HepG2 (cell line): ENCODE data around the gene SGCG. TPM values are rescaled to one million over a fixed set of nuclear protein-coding genes. Genes with fewer than 3 reads are reported as not detected.

Source experiments
- ATAC-seq: fragments of 200-7000 bp; cut with Tn5 transposase; 3 replicates; pipeline ENCODE4 v1.9.1; 2020; ENCODE audit warnings: mild to moderate bottlenecking, moderate library complexity
- BruUV-seq: library from RNA; stranded (reverse); fragments of 400-500 nt; replicated peaks from 2 replicates; lab custom pipeline; 2021; lab: Mats Ljungman, UMichigan
- CTCF ChIA-PET: fragments of 300-600 bp; formaldehyde crosslinking; extraction: SDS; loops from one replicate; lab custom pipeline; 2021; ENCODE audit warnings: low total read pairs, inconsistent platforms, low intra/inter-chr PET ratio; lab: Yijun Ruan, JAX
- POLR2A ChIA-PET: fragments of 350-600 bp; sonication (Branson Sonifier 250); formaldehyde crosslinking; loops from one replicate; lab custom pipeline; 2020; ENCODE audit warnings: antibody characterized with exemption, inconsistent platforms; lab: Yijun Ruan, JAX
- DNase-seq: peaks from one replicate; pipeline ENCODE4 v3.0.0-alpha.2; 2015; ENCODE audit warnings: low spot score
- FAIRE-seq: peaks from 3 replicates; lab custom pipeline; 2011; peaks lifted over from hg19 to GRCh38; lab: Jason Lieb, UNC
- H2AFZ ChIP-seq: one replicate; pipeline ENCODE4 v1.6.1; 2011; ENCODE audit warnings: low read length, inconsistent platforms
- H3K27ac ChIP-seq: fragments of 300-600 bp; 3 replicates; pipeline ENCODE4 v1.8.0; 2011; ENCODE audit warnings: mixed run types, mild to moderate bottlenecking, mixed read lengths, low read length, inconsistent platforms; ENCODE audit not compliant: insufficient read depth; ENCODE audit errors: extremely low read length
- H3K27me3 ChIP-seq, 2 experiments: fragments of 200-600 bp in 1 of 2; 2 replicates in 1 of 2; 3 replicates in 1 of 2; pipeline versions ENCODE4 v1.6.0 to v1.8.0; 2011; ENCODE audit warnings: low read length in 2 of 2, mild to moderate bottlenecking in 2 of 2, moderate library complexity in 2 of 2, inconsistent platforms in 1 of 2; ENCODE audit not compliant: insufficient read depth in 2 of 2, control insufficient read depth in 1 of 2
- H3K36me3 ChIP-seq, 2 experiments: fragments of 200-600 bp in 1 of 2; replicated peaks in 1 of 2; 2 replicates in 1 of 2; 3 replicates in 1 of 2; pipeline versions ENCODE4 v1.5.1 to v1.8.0; 2011; ENCODE audit warnings: low read length in 2 of 2, inconsistent platforms in 1 of 2; ENCODE audit not compliant: insufficient read depth in 2 of 2, control insufficient read depth in 1 of 2
- H3K4me1 ChIP-seq: 2 replicates; pipeline ENCODE4 v1.5.1; 2012; ENCODE audit warnings: low read length, inconsistent platforms; ENCODE audit not compliant: insufficient read depth
- H3K4me2 ChIP-seq: 2 replicates; pipeline ENCODE4 v1.6.0; 2011; ENCODE audit warnings: low read depth, low read length, inconsistent platforms
- H3K4me3 ChIP-seq, 3 experiments: fragments of 200-600 bp in 1 of 3; sonication (generic), shearing (Covaris generic) in 1 of 3; replicated peaks in 1 of 3; 2 replicates each; pipeline ENCODE4 v1.5.1; 2011 to 2016; ENCODE audit warnings: low read length in 3 of 3, inconsistent platforms in 2 of 3, low read depth in 2 of 3, mild to moderate bottlenecking in 2 of 3, control low read depth in 1 of 3, mixed read lengths in 1 of 3; ENCODE audit not compliant: insufficient read depth in 1 of 3
- H3K79me2 ChIP-seq: one replicate; pipeline ENCODE4 v1.6.1; 2011; ENCODE audit warnings: low read length, inconsistent platforms; ENCODE audit not compliant: insufficient read depth
- H3K9ac ChIP-seq: 2 replicates; pipeline ENCODE4 v1.6.0; 2011; ENCODE audit warnings: mild to moderate bottlenecking, low read depth, low read length, inconsistent platforms; ENCODE audit not compliant: insufficient read depth
- H3K9me3 ChIP-seq: 2 replicates; pipeline ENCODE4 v1.5.1; 2012; ENCODE audit warnings: mild to moderate bottlenecking, low read length
- H4K20me1 ChIP-seq: 2 replicates; pipeline ENCODE4 v1.6.0; 2011; ENCODE audit warnings: inconsistent platforms, mild to moderate bottlenecking, low read length, moderate library complexity; ENCODE audit not compliant: insufficient read depth
- CBFB ChIP-seq: sonication (generic); formaldehyde crosslinking; IDR thresholded peaks from 2 replicates; pipeline ENCODE4 v1.4.0; 2020; ENCODE audit warnings: missing genetic modification reagents
- ELF3 ChIP-seq: IDR thresholded peaks from 2 replicates; pipeline ENCODE4 v1.6.1; 2016; ENCODE audit warnings: missing genetic modification reagents, missing compliant biosample characterization
- GABPA ChIP-seq, 2 experiments: IDR thresholded peaks; 2 replicates each; pipeline ENCODE4 v1.6.1; 2011 to 2016; ENCODE audit warnings: low read depth in 2 of 2, low read length in 1 of 2, missing biosample characterization in 1 of 2, missing genetic modification characterization in 1 of 2
- MAFF ChIP-seq: IDR thresholded peaks from 2 replicates; pipeline ENCODE4 v1.6.1; 2011; ENCODE audit warnings: low read depth, low read length, improper control_type of control experiment
- NAIF1 ChIP-seq: sonication (generic); formaldehyde crosslinking; IDR thresholded peaks from 2 replicates; pipeline ENCODE4 v1.5.0; 2020; ENCODE audit warnings: mild to moderate bottlenecking, missing genetic modification reagents, borderline replicate concordance
- POLR2AphosphoS2 ChIP-seq: IDR thresholded peaks from 2 replicates; pipeline ENCODE4 v1.6.1; 2011; ENCODE audit warnings: low read depth, low read length, improper control_type of control experiment
- ZNF180 ChIP-seq: sonication (generic); formaldehyde crosslinking; IDR thresholded peaks from 2 replicates; pipeline ENCODE4 v1.4.0; 2020; ENCODE audit warnings: low read depth, missing genetic modification reagents, borderline replicate concordance
- ZNF329 ChIP-seq: sonication (generic); formaldehyde crosslinking; IDR thresholded peaks from 2 replicates; pipeline ENCODE4 v1.9.0; 2021; ENCODE audit warnings: low read depth, mild to moderate bottlenecking, missing genetic modification reagents
- ZNF468 ChIP-seq: sonication (generic); formaldehyde crosslinking; IDR thresholded peaks from 2 replicates; pipeline ENCODE4 v1.8.0; 2022; ENCODE audit warnings: mild to moderate bottlenecking, moderate library complexity, missing genetic modification reagents
- WGBS: methylation state at CpG from one replicate; pipeline ENCODE4 v1.1.6; 2017; ENCODE audit warnings: low lambda C conversion rate; 5-methylcytosine and 5-hydroxymethylcytosine counted together
- in situ Hi-C: cut with HindIII; loops from 2 replicates; pipeline ENCODE4 v1.10.0; 2017; ENCODE audit warnings: low pct_unique_long_range_greater_than_20kb; ENCODE audit not compliant: extremely low pct_ligation_motif_present
- intact Hi-C: fragments of 100-400 bp; cut with micrococcal nuclease; formaldehyde crosslinking; loops from one replicate; pipeline ENCODE4 v1.10.0; 2022; ENCODE audit not compliant: unreplicated experiment
- polyA plus RNA-seq, 8 experiments: library from polyadenylated mRNA; depleted of rRNA in 3 of 8; stranded (reverse) in 7 of 8; unstranded in 1 of 8; fragments of >200 nt; fragmentation: Illumina TruSeq in 4 of 8; extraction: Trizol in 4 of 8; gene quantifications; 2 replicates each; pipeline versions ENCODE4 v1.2.1 to v1.2.3, GENCODE V29; 2011 to 2016; ENCODE audit warnings: low read depth in 4 of 8, missing spikeins in 1 of 8, mixed read lengths in 1 of 8; ENCODE audit not compliant: insufficient read depth in 1 of 8
- total RNA-seq, 5 experiments: library from RNA; depleted of rRNA; stranded (reverse); fragments of >200 nt; fragmentation: Illumina TruSeq; extraction: Trizol; gene quantifications; 2 replicates each; pipeline ENCODE4 v1.2.3, GENCODE V29; 2016; ENCODE audit warnings: low read depth in 1 of 5
- TF ChIP-seq, protein P1 (sequence below): sonication (generic); formaldehyde crosslinking; conservative IDR thresholded peaks from 2 replicates; pipeline ENCODE4 v1.5.0; 2020; ENCODE audit warnings: missing genetic modification reagents
- TF ChIP-seq, protein P2 (sequence below), 2 experiments: fragments of 450-650 bp in 1 of 2; sonication (generic) in 1 of 2; formaldehyde crosslinking; IDR thresholded peaks; 2 replicates each; pipeline versions ENCODE4 v1.5.0 to v1.8.0; 2020 to 2022; ENCODE audit warnings: mild to moderate bottlenecking in 1 of 2, missing genetic modification reagents in 1 of 2
- TF ChIP-seq, protein P3 (sequence below): sonication (generic); formaldehyde crosslinking; IDR thresholded peaks from 2 replicates; pipeline ENCODE4 v1.4.0; 2020; ENCODE audit warnings: missing genetic modification reagents

SGCG gene
- total and polyA plus RNA-seq, 2 of the 13 experiments (the other 11 are each of a cell fraction or from before 2014, with no cell fraction given): not detected

DNA sequence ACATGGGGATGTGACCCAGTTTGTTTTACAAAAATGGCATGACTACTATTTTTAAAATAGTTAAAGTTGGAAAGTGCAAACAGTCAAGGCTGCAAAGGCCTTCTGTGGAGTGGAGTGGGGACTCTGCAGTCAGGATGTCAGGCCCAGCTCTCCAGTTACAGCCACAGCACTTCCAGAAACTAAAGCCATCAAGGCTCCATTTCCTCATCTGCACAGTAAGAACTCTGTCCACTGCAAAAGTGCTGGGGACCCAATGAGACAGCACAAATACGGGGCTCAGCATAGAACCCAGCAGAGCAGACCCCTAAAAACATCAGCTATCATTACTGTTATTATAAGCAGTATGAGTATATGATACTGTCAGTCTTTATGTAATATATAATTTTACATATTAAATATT, 179.1 kb downstream of the SGCG start (continued):
- TF ChIP-seq, protein P1, sequence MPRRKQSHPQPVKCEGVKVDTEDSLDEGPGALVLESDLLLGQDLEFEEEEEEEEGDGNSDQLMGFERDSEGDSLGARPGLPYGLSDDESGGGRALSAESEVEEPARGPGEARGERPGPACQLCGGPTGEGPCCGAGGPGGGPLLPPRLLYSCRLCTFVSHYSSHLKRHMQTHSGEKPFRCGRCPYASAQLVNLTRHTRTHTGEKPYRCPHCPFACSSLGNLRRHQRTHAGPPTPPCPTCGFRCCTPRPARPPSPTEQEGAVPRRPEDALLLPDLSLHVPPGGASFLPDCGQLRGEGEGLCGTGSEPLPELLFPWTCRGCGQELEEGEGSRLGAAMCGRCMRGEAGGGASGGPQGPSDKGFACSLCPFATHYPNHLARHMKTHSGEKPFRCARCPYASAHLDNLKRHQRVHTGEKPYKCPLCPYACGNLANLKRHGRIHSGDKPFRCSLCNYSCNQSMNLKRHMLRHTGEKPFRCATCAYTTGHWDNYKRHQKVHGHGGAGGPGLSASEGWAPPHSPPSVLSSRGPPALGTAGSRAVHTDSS (CRISPR knock-in tag): no peak
- TF ChIP-seq, all 625 proteins: peak for 0

DNA sequence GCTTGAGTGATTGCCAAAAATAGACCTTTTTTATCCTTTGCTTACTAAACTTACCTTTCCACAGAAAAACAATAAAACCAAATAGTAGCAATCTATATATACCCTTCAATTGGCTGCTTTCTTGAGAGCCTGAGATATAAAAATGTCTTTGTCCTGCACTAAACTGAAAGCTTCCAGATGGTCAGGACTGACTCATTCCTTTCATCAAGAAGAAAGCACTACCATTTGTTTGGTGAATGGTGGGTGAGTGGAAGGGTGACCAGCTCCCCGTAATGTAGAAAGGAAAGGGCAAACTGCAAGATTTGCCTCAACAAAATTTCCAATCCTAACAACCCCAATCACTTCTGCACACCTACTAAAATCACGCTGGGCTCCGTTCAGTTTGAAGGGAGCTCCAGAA, 184.9 kb downstream of the SGCG start:
- Histone ChIP-seq H3K27ac (no peak overlapping the region), H3K4me1 (no peaks in the 10 kb centered on the region), H3K9ac (no peak overlapping the region), H3K4me2 (no peak overlapping the region), H3K27me3 (no peaks in the 10 kb centered on the region), H3K4me3 (no peak overlapping the region), H3K36me3 (peaks cover 5 to 42% of the 10 kb centered on the region in 2 experiments), H3K79me2 (no peaks in the 10 kb centered on the region), H2AFZ (no peak overlapping the region), H3K9me3 (no peaks in the 10 kb centered on the region), H4K20me1 (no peaks in the 10 kb centered on the region)
- no peak for DNase-seq
- TF ChIP-seq NAIF1 (CRISPR knock-in tag) (no peak), CBFB (no peak), ELF3 (CRISPR knock-in tag) (no peak)
- CTCF ChIA-PET: no interaction called here
- in situ Hi-C loops: no loop called here
- 100% methylated on average over 3 of the region's 3 CpGs for WGBS
- intact Hi-C loops: no loop called here
- no TSS peak for BruUV-seq
- ATAC-seq: no peak
- FAIRE-seq: no peak
- POLR2A ChIA-PET: no interaction called here

DNA sequence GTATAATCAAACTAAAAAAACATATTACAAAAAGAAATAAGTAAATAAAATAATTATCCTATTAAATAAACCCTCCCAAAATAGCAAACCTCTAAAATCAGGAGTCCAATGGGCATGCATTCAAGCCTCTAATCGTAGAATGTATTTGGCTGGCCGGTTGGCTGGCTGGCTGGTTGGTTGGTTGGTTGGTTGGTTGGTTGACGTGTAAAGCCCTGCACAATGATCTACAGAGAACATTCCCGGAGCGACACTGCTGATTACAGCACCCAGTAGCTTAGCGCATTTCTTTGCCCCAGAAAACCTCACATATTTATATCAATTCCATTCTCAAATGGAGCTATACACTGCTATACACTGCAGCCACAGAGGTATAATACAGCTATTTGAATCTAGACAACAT, 187.1 kb downstream of the SGCG start:
- in situ Hi-C loops (no loop called here), intact Hi-C loops (no loop called here)
- Histone ChIP-seq H3K27me3 (no peaks in the 10 kb centered on the region), H3K4me2 (no peak overlapping the region), H2AFZ (no peak overlapping the region), H3K9ac (no peak overlapping the region), H3K36me3 (peaks cover 7 to 48% of the 10 kb centered on the region in 2 experiments), H3K4me3 (no peak overlapping the region), H3K27ac (no peak overlapping the region), H3K9me3 (no peaks in the 10 kb centered on the region), H3K4me1 (peaks cover 8% of the 10 kb centered on the region), H4K20me1 (no peaks in the 10 kb centered on the region), H3K79me2 (peaks cover under 1% of the 10 kb centered on the region)
- FAIRE-seq (no peak), ATAC-seq (no peak), DNase-seq (no peak)
- WGBS: 97% methylated on average over 6 of the region's 6 CpGs
- BruUV-seq: no TSS peak
- ChIA-PET POLR2A (no interaction called here), CTCF (no interaction called here)
- no peak for TF ChIP-seq GABPA (IDR thresholded peaks at IDR 0.05; ENCODE audit: low read depth, low read length)
- no peak for TF ChIP-seq GABPA (CRISPR knock-in tag; IDR thresholded peaks at IDR 0.05; ENCODE audit: low read depth)
- TF ChIP-seq ZNF329 (CRISPR knock-in tag): no peak
- no peak for TF ChIP-seq ZNF468
- TF ChIP-seq POLR2AphosphoS2: no peak
- TF ChIP-seq, protein P2, sequence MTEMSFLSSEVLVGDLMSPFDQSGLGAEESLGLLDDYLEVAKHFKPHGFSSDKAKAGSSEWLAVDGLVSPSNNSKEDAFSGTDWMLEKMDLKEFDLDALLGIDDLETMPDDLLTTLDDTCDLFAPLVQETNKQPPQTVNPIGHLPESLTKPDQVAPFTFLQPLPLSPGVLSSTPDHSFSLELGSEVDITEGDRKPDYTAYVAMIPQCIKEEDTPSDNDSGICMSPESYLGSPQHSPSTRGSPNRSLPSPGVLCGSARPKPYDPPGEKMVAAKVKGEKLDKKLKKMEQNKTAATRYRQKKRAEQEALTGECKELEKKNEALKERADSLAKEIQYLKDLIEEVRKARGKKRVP (CRISPR knock-in tag; IDR thresholded peaks at IDR 0.05): no peak
- TF ChIP-seq, protein P3, sequence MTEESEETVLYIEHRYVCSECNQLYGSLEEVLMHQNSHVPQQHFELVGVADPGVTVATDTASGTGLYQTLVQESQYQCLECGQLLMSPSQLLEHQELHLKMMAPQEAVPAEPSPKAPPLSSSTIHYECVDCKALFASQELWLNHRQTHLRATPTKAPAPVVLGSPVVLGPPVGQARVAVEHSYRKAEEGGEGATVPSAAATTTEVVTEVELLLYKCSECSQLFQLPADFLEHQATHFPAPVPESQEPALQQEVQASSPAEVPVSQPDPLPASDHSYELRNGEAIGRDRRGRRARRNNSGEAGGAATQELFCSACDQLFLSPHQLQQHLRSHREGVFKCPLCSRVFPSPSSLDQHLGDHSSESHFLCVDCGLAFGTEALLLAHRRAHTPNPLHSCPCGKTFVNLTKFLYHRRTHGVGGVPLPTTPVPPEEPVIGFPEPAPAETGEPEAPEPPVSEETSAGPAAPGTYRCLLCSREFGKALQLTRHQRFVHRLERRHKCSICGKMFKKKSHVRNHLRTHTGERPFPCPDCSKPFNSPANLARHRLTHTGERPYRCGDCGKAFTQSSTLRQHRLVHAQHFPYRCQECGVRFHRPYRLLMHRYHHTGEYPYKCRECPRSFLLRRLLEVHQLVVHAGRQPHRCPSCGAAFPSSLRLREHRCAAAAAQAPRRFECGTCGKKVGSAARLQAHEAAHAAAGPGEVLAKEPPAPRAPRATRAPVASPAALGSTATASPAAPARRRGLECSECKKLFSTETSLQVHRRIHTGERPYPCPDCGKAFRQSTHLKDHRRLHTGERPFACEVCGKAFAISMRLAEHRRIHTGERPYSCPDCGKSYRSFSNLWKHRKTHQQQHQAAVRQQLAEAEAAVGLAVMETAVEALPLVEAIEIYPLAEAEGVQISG (CRISPR knock-in tag): no peak
- TF ChIP-seq MAFF: no peak
- TF ChIP-seq ZNF180 (CRISPR knock-in tag): no peak
